NB4 (cell line): Measurements from ENCODE around the gene UTP11.

Experiments
- CTCF ChIP-seq: IDR thresholded peaks from one replicate; pipeline ENCODE4 v1.5.1; 2012; ENCODE audit warnings: low read depth, low read length
- MYC ChIP-seq: IDR thresholded peaks from 2 replicates; pipeline ENCODE4 v1.6.1; 2011; ENCODE audit warnings: low read depth, low read length
- POLR2A ChIP-seq: IDR thresholded peaks from 2 replicates; pipeline ENCODE4 v1.6.1; 2011; ENCODE audit warnings: mild to moderate bottlenecking; ENCODE audit not compliant: insufficient read length; ENCODE audit errors: extremely low read depth
- TF ChIP-seq, protein P1 (sequence below): IDR thresholded peaks from 2 replicates; pipeline ENCODE4 v1.6.1; 2011; ENCODE audit warnings: low read depth, low read length

DNA sequence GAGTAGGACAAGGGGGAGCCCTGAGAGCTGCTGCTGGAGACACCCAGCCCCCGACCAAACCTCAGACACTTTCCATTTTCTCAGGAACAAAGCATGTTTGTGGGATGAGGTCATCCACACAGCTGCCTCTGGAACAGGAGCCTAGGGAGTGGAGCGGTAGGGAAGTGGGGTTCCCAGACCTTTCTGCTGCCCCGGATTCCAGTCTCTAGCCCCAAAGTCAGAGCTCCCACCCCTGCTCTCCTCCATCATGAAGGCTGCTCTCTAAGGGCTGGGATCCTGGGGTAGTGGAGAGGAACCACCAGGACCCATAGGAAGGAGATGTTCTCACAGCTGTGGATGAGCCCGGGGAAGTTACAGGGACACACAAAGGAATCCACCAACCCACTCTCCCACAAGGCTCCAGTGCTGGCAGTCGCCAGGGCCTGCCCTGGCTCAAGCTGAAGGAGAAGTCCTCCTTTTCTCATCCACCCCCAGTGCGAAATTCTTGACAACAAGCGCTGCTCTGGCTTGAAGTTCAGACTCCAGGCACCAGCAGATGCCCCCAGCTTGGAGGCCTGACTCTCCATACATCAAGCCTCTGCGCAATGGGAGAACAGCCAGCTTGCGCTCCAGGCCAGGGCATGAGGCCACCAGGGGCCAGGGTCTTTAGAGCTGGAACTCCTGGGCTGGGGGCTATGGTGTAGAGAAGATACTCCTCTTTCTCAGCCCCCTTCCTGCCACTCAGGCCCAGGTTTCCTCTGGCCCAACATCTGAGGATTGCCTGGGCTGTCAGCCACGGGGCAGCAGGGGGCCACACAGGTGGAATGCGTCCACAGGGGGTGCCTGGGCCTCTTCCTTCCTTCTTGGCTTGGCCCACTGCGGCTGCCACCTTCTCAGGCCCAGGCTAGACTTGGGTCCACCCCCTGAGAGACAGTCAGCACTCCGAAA is 11.7 kb upstream of the UTP11 start:
- no peak for TF ChIP-seq CTCF
- no peak for TF ChIP-seq POLR2A
- 0 out of 2 replicates have a peak, but pooled peaks have one; percentile 18 for TF ChIP-seq MYC
- TF ChIP-seq, protein P1, sequence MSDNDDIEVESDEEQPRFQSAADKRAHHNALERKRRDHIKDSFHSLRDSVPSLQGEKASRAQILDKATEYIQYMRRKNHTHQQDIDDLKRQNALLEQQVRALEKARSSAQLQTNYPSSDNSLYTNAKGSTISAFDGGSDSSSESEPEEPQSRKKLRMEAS: no peak
